Activated B cell treated with CpG ODN at 0.5 μM for 24 hours (primary cell): ENCODE data around the gene LAMA4. TPM values are rescaled to one million over a fixed set of nuclear protein-coding genes. Genes with fewer than 3 reads are reported as not detected.

Source experiments
- ATAC-seq: fragments of 200-7000 bp; cut with Tn5 transposase; one replicate; pipeline ENCODE4 v1.10.0; 2021; ENCODE audit warnings: low read depth, mild to moderate bottlenecking, moderate library complexity
- CTCF ChIA-PET: fragments of 350-600 bp; sonication (Branson Sonifier 250); formaldehyde crosslinking; loops from one replicate; lab custom pipeline; 2021; ENCODE audit warnings: antibody characterized with exemption; lab: Charles Lee
- POLR2A ChIA-PET: fragments of 350-600 bp; sonication (Branson Sonifier 250); formaldehyde crosslinking; loops from one replicate; lab custom pipeline; 2021; ENCODE audit warnings: antibody characterized with exemption; lab: Charles Lee
- DNase-seq: peaks from one replicate; pipeline ENCODE4 v3.0.0; 2022
- H3K27ac Mint-ChIP-seq: one replicate; pipeline ENCODE4 v1.8.0; 2020; ENCODE audit warnings: mixed read lengths
- H3K27me3 Mint-ChIP-seq: one replicate; pipeline ENCODE4 v1.8.0; 2021; ENCODE audit warnings: mixed read lengths
- H3K36me3 Mint-ChIP-seq: one replicate; pipeline ENCODE4 v1.8.0; 2021; ENCODE audit warnings: low read depth, mixed read lengths
- H3K4me1 Mint-ChIP-seq: one replicate; pipeline ENCODE4 v1.8.0; 2021; ENCODE audit warnings: mixed read lengths
- H3K4me3 Mint-ChIP-seq: one replicate; pipeline ENCODE4 v1.8.0; 2020; ENCODE audit warnings: mild to moderate bottlenecking, mixed read lengths
- H3K9me3 Mint-ChIP-seq: one replicate; pipeline ENCODE4 v1.8.0; 2020; ENCODE audit warnings: mixed read lengths
- intact Hi-C: fragments of 100-400 bp; cut with micrococcal nuclease; formaldehyde crosslinking; loops from one replicate; pipeline ENCODE4 v1.15.1; 2024
- total RNA-seq: library from RNA; stranded (reverse); gene quantifications from 2 replicates; pipeline ENCODE4 v1.2.3, GENCODE V29; 2022
- TF ChIP-seq, protein P1 (sequence below): fragments of 200-600 bp; IDR thresholded peaks from one replicate; pipeline ENCODE4 v1.8.0; 2022; ENCODE audit warnings: antibody characterized with exemption, mild to moderate bottlenecking

LAMA4 gene
- total RNA-seq, 1 donor from 2014 or later, result not detected

DNA sequence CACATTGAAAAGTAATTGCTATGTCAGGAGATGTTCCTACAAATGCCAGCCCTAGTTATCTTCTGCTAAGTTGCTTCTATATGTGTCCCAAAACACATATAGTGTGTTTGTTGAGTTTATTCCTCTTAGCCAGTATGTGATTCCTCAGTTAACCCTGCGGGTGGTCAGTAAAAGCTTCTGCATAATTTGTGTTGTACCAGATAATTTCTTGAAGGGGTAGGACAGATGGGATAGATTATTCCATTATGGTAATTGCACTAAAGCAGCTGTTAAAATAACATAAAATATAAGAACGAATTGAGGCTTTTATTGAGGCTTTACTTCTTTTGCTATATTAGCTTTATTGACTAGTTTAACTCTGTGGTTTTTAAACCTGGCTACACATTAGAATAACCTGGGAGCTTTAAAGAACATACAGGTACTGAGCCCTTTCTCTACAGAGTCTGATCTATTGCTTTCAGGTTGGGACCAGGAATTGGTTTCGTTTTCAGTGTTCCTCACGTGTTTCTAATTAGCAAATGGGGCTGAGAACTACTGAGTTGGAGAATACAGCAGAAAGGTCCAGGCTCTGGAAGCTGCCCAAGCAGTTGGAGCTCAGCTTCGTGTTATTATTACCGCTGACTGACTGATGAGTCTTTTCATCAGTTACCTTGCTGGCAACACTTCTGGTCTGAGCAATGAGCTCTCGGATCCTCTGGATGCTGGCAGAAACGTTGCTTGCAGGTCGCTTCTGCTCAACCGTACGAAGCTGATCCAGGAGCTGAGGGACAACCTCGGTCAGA is 110.0 kb downstream of the LAMA4 start:
- ChIA-PET POLR2A (no interaction called here), CTCF (interaction anchor here (1.0 kb wide), 1 partner anchor 20 kb away, joined by 3 read pairs; no protein-coding TSS in a partner anchor)
- Mint-ChIP-seq H3K9me3 (no peaks in the 10 kb centered on the region), H3K27me3 (peaks cover 2% of the 10 kb centered on the region), H3K4me3 (no peak overlapping the region), H3K27ac (no peak overlapping the region), H3K36me3 (no peaks in the 10 kb centered on the region), H3K4me1 (no peaks in the 10 kb centered on the region)
- intact Hi-C loops, result no loop called here
- TF ChIP-seq, protein P1, sequence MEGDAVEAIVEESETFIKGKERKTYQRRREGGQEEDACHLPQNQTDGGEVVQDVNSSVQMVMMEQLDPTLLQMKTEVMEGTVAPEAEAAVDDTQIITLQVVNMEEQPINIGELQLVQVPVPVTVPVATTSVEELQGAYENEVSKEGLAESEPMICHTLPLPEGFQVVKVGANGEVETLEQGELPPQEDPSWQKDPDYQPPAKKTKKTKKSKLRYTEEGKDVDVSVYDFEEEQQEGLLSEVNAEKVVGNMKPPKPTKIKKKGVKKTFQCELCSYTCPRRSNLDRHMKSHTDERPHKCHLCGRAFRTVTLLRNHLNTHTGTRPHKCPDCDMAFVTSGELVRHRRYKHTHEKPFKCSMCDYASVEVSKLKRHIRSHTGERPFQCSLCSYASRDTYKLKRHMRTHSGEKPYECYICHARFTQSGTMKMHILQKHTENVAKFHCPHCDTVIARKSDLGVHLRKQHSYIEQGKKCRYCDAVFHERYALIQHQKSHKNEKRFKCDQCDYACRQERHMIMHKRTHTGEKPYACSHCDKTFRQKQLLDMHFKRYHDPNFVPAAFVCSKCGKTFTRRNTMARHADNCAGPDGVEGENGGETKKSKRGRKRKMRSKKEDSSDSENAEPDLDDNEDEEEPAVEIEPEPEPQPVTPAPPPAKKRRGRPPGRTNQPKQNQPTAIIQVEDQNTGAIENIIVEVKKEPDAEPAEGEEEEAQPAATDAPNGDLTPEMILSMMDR, result no peak
- DNase-seq (no peak), ATAC-seq (no peak)

DNA sequence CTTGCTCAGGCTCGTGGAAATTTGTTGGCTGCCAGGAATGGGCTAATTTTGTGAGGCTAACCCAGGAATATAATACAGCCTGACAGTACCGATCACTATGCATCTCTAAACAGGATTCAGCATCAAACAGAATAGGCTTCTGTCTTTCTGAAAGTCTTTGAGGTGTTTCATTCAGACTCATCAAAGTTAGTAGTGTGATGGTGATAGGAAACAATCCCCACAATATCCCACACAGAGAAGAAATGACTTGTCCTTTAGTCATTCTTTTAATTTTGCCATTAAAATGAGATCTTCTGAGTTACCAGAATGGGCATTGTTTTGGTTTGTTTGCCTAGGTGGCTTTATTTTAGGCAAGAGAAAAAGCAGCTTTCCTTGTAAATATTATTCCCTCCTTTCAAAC is 112.7 kb downstream of the LAMA4 start:
- Mint-ChIP-seq H3K4me3 (no peak overlapping the region), H3K9me3 (no peaks in the 10 kb centered on the region), H3K36me3 (no peaks in the 10 kb centered on the region), H3K27ac (no peak overlapping the region), H3K4me1 (no peaks in the 10 kb centered on the region), H3K27me3 (peaks cover 2% of the 10 kb centered on the region)
- no peak for DNase-seq
- intact Hi-C loops, result no loop called here
- TF ChIP-seq, protein P1, result no peak
- POLR2A ChIA-PET, result no interaction called here
- no peak for ATAC-seq
- CTCF ChIA-PET, result no interaction called here

DNA sequence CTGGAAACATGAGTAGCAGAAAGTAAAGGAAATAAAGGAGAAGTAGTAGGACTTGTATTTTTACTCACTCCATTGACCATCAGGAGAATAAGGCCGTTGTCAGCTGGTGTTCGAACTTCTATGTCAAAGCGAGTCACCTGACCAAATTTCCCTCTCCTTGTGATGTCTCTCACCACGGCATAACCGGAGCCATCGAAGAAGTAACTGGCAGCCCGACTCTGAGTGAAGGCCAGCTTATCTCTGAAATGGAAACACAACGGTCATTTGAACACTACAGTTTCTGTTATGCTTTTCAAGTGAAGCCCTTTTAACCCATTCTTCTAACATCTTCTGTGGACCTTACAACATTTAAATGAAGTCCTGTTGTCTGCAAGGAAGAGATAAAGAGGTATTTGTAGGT is 115.3 kb downstream of the LAMA4 start:
- intact Hi-C loops, result no loop called here
- Mint-ChIP-seq H3K36me3 (no peaks in the 10 kb centered on the region), H3K27me3 (peaks cover 4% of the 10 kb centered on the region), H3K27ac (no peak overlapping the region), H3K4me1 (no peaks in the 10 kb centered on the region), H3K4me3 (no peak overlapping the region), H3K9me3 (no peaks in the 10 kb centered on the region)
- DNase-seq (no peak), ATAC-seq (no peak)
- ChIA-PET POLR2A (no interaction called here), CTCF (no interaction called here)
- TF ChIP-seq, protein P1, result no peak

DNA sequence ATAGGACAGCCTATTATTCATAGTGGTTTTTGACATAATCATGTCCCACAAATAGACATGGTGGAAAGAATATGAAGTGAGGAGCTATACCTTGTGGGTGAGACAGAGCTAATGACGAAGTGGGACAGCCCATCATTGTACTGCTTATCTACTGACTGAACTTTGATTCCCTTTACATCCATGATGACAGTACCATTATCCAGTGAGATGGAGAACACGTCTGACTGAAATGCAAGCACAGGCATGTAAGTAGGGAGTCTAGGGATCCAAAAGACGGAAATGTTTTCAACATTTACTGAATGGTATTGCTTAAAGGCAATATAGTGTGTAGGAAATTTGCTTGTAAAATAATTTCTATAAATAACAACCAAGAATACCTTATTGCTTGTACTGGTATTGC is 123.5 kb downstream of the LAMA4 start:
- Mint-ChIP-seq H3K4me3 (no peak overlapping the region), H3K36me3 (no peaks in the 10 kb centered on the region), H3K9me3 (no peaks in the 10 kb centered on the region), H3K27ac (no peak overlapping the region), H3K27me3 (peaks cover 8% of the 10 kb centered on the region), H3K4me1 (no peaks in the 10 kb centered on the region)
- intact Hi-C loops, result no loop called here
- TF ChIP-seq, protein P1, result no peak
- CTCF ChIA-PET, result no interaction called here
- no peak for ATAC-seq
- POLR2A ChIA-PET, result no interaction called here
- DNase-seq, result no peak

DNA sequence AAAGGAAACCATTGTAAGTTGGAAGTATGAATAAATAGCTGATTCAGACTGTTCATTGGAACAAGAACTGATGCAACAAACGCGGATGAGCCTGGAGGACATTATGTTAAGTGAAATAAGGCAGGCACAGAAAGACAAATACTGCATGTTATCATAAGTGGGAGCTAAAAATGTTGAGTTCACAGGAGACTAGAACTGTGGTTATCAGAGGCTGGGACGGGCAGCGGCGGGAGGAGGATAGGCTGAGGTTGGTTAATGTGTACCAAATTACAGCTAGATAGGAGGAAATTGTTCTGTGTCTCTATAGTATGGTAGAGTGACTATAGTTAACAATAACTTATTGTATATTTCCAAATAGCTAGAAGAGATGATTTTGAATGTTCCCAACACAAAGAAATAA is 126.2 kb downstream of the LAMA4 start:
- CTCF ChIA-PET, result no interaction called here
- H3K27ac Mint-ChIP-seq, result no peak overlapping the region
- ATAC-seq (no peak), DNase-seq (no peak)
- POLR2A ChIA-PET, result no interaction called here
- no peaks in the 10 kb centered on the region for H3K36me3 Mint-ChIP-seq
- TF ChIP-seq, protein P1, result no peak
- no peak overlapping the region for H3K4me3 Mint-ChIP-seq
- intact Hi-C loops, result no loop called here
- H3K27me3 Mint-ChIP-seq, result peaks cover 7% of the 10 kb centered on the region
- H3K9me3 Mint-ChIP-seq, result no peaks in the 10 kb centered on the region
- H3K4me1 Mint-ChIP-seq, result no peaks in the 10 kb centered on the region
